ENCODE measurements around the gene LMAN2L.

LMAN2L gene

GRCh38 chr2:96663829-96664228 is 76.0 kb downstream of the LMAN2L start:
- TF ChIP-seq, protein P1, sequence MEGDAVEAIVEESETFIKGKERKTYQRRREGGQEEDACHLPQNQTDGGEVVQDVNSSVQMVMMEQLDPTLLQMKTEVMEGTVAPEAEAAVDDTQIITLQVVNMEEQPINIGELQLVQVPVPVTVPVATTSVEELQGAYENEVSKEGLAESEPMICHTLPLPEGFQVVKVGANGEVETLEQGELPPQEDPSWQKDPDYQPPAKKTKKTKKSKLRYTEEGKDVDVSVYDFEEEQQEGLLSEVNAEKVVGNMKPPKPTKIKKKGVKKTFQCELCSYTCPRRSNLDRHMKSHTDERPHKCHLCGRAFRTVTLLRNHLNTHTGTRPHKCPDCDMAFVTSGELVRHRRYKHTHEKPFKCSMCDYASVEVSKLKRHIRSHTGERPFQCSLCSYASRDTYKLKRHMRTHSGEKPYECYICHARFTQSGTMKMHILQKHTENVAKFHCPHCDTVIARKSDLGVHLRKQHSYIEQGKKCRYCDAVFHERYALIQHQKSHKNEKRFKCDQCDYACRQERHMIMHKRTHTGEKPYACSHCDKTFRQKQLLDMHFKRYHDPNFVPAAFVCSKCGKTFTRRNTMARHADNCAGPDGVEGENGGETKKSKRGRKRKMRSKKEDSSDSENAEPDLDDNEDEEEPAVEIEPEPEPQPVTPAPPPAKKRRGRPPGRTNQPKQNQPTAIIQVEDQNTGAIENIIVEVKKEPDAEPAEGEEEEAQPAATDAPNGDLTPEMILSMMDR (IDR thresholded peaks at IDR 0.05; ENCODE audit: borderline replicate concordance, extremely low read depth, low read length, poor library complexity, severe bottlenecking) = no peak
- no peak for TF ChIP-seq EZH2 (IDR thresholded peaks at IDR 0.05; ENCODE audit: borderline replicate concordance, low read depth, low read length, severe bottlenecking)
- Histone ChIP-seq H3K79me2 (ENCODE audit: insufficient read depth, low read length) (no peaks in the 10 kb centered on the region), H3K36me3 (ENCODE audit: insufficient read depth, low read length) (no peaks in the 10 kb centered on the region), H4K20me1 (ENCODE audit: insufficient read depth, low read length) (no peaks in the 10 kb centered on the region), H3K9me3 (ENCODE audit: insufficient read depth, low read length, severe bottlenecking) (no peaks in the 10 kb centered on the region), H3K4me1 (ENCODE audit: insufficient read depth, low read length) (no peaks in the 10 kb centered on the region), H3K9ac (ENCODE audit: low read depth, low read length) (no peak overlapping the region), H3K27me3 (ENCODE audit: insufficient read depth, low read length, poor library complexity) (no peaks in the 10 kb centered on the region), H3K4me2 (ENCODE audit: insufficient read depth, low read length) (no peak overlapping the region), H3K4me3 (ENCODE audit: low read depth in 1 of 2, low read length in 2 of 2) (no peak overlapping the region), H3K27ac (ENCODE audit: low read length) (no peak overlapping the region), H2AFZ (ENCODE audit: low read depth, low read length) (no peak overlapping the region)
- DNase-seq (no peak), ATAC-seq (ENCODE audit: insufficient read depth, low read depth) (no peak)

DNA sequence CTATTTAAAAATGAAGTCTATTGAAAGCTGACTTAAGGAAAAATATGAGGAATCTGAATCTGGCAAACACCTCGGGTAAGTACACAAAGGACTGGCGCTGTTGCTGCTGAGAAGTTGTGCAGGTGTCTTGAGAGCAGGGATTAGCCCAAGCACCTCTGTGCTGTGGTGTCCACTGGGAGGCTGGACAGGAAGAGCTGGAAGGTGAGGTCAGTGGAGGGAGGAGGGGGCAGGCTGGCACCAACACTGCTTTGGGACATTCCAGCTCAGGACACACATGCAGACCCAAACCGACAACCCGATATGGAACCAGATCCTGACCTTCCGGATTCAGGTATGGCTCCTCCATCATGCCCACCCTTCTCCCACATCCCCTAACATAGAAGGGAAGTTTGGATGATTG is 76.7 kb downstream of the LMAN2L start:
- ATAC-seq (ENCODE audit: insufficient read depth, low read depth) (no peak), DNase-seq (no peak)
- TF ChIP-seq, protein P1 (IDR thresholded peaks at IDR 0.05; ENCODE audit: borderline replicate concordance, extremely low read depth, low read length, poor library complexity, severe bottlenecking) = no peak
- TF ChIP-seq EZH2 (IDR thresholded peaks at IDR 0.05; ENCODE audit: borderline replicate concordance, low read depth, low read length, severe bottlenecking) = no peak
- Histone ChIP-seq H3K9ac (ENCODE audit: low read depth, low read length) (no peak overlapping the region), H3K36me3 (ENCODE audit: insufficient read depth, low read length) (no peaks in the 10 kb centered on the region), H3K4me1 (ENCODE audit: insufficient read depth, low read length) (no peaks in the 10 kb centered on the region), H3K27ac (ENCODE audit: low read length) (no peak overlapping the region), H3K27me3 (ENCODE audit: insufficient read depth, low read length, poor library complexity) (no peaks in the 10 kb centered on the region), H3K4me2 (ENCODE audit: insufficient read depth, low read length) (no peak overlapping the region), H3K9me3 (ENCODE audit: insufficient read depth, low read length, severe bottlenecking) (no peaks in the 10 kb centered on the region), H3K4me3 (ENCODE audit: low read depth in 1 of 2, low read length in 2 of 2) (no peak overlapping the region), H2AFZ (ENCODE audit: low read depth, low read length) (no peak overlapping the region), H3K79me2 (ENCODE audit: insufficient read depth, low read length) (no peaks in the 10 kb centered on the region), H4K20me1 (ENCODE audit: insufficient read depth, low read length) (no peaks in the 10 kb centered on the region)

DNA sequence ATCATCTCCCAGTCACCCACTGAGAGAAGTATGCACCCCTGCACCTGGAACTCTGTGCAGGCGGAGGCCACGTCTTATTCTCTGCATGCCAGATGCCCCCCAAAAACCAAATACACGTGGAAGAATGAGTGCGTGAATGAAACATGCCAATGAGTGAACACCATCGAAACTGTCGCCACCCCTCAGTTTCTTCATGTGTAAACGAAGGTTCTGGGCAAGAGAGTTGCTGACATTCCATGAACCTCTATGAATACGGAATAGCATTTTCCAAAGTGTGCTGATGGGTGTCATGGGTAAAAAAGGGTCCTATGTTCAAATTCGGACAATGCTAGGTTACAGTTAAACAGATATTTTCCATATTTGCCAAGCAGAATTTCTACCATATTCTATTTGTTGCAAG is 77.5 kb downstream of the LMAN2L start:
- no peaks in the 10 kb centered on the region for H3K36me3 ChIP-seq (ENCODE audit: insufficient read depth, low read length)
- no peak overlapping the region for H3K27ac ChIP-seq (ENCODE audit: low read length)
- H3K9me3 ChIP-seq (ENCODE audit: insufficient read depth, low read length, severe bottlenecking) = no peaks in the 10 kb centered on the region
- no peak overlapping the region for H3K4me3 ChIP-seq (ENCODE audit: low read depth in 1 of 2, low read length in 2 of 2)
- H3K27me3 ChIP-seq (ENCODE audit: insufficient read depth, low read length, poor library complexity) = no peaks in the 10 kb centered on the region
- H3K4me2 ChIP-seq (ENCODE audit: insufficient read depth, low read length) = no peak overlapping the region
- no peak for DNase-seq
- no peaks in the 10 kb centered on the region for H3K79me2 ChIP-seq (ENCODE audit: insufficient read depth, low read length)
- no peak overlapping the region for H3K9ac ChIP-seq (ENCODE audit: low read depth, low read length)
- no peak overlapping the region for H2AFZ ChIP-seq (ENCODE audit: low read depth, low read length)
- no peak for TF ChIP-seq EZH2 (IDR thresholded peaks at IDR 0.05; ENCODE audit: borderline replicate concordance, low read depth, low read length, severe bottlenecking)
- TF ChIP-seq, protein P1 (IDR thresholded peaks at IDR 0.05; ENCODE audit: borderline replicate concordance, extremely low read depth, low read length, poor library complexity, severe bottlenecking) = no peak
- no peak for ATAC-seq (ENCODE audit: insufficient read depth, low read depth)
- no peaks in the 10 kb centered on the region for H3K4me1 ChIP-seq (ENCODE audit: insufficient read depth, low read length)
- no peaks in the 10 kb centered on the region for H4K20me1 ChIP-seq (ENCODE audit: insufficient read depth, low read length)

GRCh38 chr2:96661324-96661723 is 78.5 kb downstream of the LMAN2L start:
- Histone ChIP-seq H4K20me1 (ENCODE audit: insufficient read depth, low read length) (no peaks in the 10 kb centered on the region), H3K9me3 (ENCODE audit: insufficient read depth, low read length, severe bottlenecking) (no peaks in the 10 kb centered on the region), H3K4me3 (ENCODE audit: low read depth in 1 of 2, low read length in 2 of 2) (no peak overlapping the region), H3K27me3 (ENCODE audit: insufficient read depth, low read length, poor library complexity) (no peaks in the 10 kb centered on the region), H3K36me3 (ENCODE audit: insufficient read depth, low read length) (no peaks in the 10 kb centered on the region), H3K4me1 (ENCODE audit: insufficient read depth, low read length) (no peaks in the 10 kb centered on the region), H3K27ac (ENCODE audit: low read length) (no peak overlapping the region), H2AFZ (ENCODE audit: low read depth, low read length) (no peak overlapping the region), H3K79me2 (ENCODE audit: insufficient read depth, low read length) (no peaks in the 10 kb centered on the region), H3K4me2 (ENCODE audit: insufficient read depth, low read length) (no peak overlapping the region), H3K9ac (ENCODE audit: low read depth, low read length) (no peak overlapping the region)
- DNase-seq (no peak), ATAC-seq (ENCODE audit: insufficient read depth, low read depth) (no peak)
- TF ChIP-seq, protein P1 (IDR thresholded peaks at IDR 0.05; ENCODE audit: borderline replicate concordance, extremely low read depth, low read length, poor library complexity, severe bottlenecking) = no peak
- no peak for TF ChIP-seq EZH2 (IDR thresholded peaks at IDR 0.05; ENCODE audit: borderline replicate concordance, low read depth, low read length, severe bottlenecking)
